ENCODE data around the gene RAPGEF6. TPM values are rescaled to one million over a fixed set of nuclear protein-coding genes. Genes with fewer than 3 reads are reported as not detected.

The RAPGEF6 gene, protein sequence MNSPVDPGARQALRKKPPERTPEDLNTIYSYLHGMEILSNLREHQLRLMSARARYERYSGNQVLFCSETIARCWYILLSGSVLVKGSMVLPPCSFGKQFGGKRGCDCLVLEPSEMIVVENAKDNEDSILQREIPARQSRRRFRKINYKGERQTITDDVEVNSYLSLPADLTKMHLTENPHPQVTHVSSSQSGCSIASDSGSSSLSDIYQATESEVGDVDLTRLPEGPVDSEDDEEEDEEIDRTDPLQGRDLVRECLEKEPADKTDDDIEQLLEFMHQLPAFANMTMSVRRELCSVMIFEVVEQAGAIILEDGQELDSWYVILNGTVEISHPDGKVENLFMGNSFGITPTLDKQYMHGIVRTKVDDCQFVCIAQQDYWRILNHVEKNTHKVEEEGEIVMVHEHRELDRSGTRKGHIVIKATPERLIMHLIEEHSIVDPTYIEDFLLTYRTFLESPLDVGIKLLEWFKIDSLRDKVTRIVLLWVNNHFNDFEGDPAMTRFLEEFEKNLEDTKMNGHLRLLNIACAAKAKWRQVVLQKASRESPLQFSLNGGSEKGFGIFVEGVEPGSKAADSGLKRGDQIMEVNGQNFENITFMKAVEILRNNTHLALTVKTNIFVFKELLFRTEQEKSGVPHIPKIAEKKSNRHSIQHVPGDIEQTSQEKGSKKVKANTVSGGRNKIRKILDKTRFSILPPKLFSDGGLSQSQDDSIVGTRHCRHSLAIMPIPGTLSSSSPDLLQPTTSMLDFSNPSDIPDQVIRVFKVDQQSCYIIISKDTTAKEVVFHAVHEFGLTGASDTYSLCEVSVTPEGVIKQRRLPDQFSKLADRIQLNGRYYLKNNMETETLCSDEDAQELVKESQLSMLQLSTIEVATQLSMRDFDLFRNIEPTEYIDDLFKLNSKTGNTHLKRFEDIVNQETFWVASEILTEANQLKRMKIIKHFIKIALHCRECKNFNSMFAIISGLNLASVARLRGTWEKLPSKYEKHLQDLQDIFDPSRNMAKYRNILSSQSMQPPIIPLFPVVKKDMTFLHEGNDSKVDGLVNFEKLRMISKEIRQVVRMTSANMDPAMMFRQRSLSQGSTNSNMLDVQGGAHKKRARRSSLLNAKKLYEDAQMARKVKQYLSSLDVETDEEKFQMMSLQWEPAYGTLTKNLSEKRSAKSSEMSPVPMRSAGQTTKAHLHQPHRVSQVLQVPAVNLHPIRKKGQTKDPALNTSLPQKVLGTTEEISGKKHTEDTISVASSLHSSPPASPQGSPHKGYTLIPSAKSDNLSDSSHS (N-terminal part only)
- 100 to 1,000 TPM in 1 of 5 donors, 10 to 100 TPM in 4; 82.9 to 122 (median 87.7) TPM for total RNA-seq
- total RNA-seq (2013): 128 TPM
- 19.7 to 112 (median 54.9) reads per million in 29 experiments for total RNA-seq

DNA sequence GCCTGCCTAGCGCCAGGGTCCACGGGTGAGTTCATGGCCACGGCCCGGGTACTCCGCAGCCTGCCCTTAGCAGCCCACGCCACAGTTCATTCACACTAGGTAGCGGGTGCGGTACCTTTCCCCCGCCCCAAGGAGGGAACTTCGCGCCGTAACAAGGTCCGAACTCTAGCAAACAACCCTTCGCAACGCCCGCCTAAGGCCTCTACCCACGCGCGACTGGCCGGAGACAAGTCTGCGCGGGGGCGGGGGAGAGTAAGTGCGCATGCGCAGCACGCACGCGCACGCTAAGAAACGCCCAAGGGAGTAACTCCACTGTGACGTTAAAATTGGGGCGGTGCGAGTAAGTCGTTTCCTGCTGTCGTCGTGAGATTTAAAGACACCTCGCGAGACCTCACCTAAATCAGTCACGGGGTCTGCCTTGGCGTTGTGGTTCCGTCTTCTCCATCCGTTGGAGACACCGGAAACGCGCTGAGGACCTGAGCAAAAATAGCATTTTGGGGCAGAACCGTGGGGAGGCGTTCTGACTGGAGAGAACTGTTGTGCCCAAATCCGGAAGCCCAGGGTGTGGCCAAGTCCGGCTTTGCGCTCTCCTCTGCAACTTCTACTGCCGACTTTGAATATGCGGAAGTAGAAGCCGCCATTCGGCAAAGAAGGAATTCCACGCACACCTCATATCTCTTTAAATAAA is at the start of gene RAPGEF6:
Gene RAPGEF6, minus strand, starts transcription at position 234 of the 688 bp plus-strand sequence. Its CDS starts 199 bp downstream, at position 35.
- Histone ChIP-seq H3K27ac (ENCODE audit: low read length) (peak within 1 kb of the TSS; percentile 98), H3K4me1 (ENCODE audit: control insufficient read depth in 1 of 2, extremely low read depth in 1 of 2, insufficient read depth in 2 of 2, low read length in 2 of 2) (peaks cover 31 to 47% of the 10 kb centered on the region in 2 experiments), H3K27me3 (replicated peaks in 1 of 2; ENCODE audit: control insufficient read depth in 2 of 2, extremely low read depth in 1 of 2, insufficient read depth in 2 of 2, low read length in 1 of 2) (no peaks in the 10 kb centered on the region), H3K36me3 (ENCODE audit: control insufficient read depth in 2 of 2, extremely low read depth in 1 of 2, insufficient read depth in 1 of 2, low read length in 1 of 2) (no peaks in the 10 kb centered on the region), H3K4me3 (ENCODE audit: control insufficient read depth in 1 of 2, extremely low read depth in 1 of 2, low read length in 1 of 2) (peak within 1 kb of the TSS; percentile 73 to 84), H3K9me3 (no peaks in the 10 kb centered on the region)
- ChIA-PET POLR2A (interaction anchor here (0.6 to 1.0 kb wide), 3 partner anchors 104 to 162 kb away, joined by 3 to 4 read pairs (median 3); partner anchors contain the start of gene FNIP1 (in 1 of the 2)), CTCF (interaction anchor here (0.5 to 2.0 kb wide), 3 partner anchors 46 to 404 kb away, joined by 3 to 7 read pairs (median 4); no protein-coding TSS in a partner anchor)
- Mint-ChIP-seq H3K27me3 (no peaks in the 10 kb centered on the region), H3K4me3 (peak within 1 kb of the TSS in 2 of 3 donors; percentile 98 to 99), H3K4me1 (peaks cover 31 to 33% (median 33%) of the 10 kb centered on the region in 3 donors), H3K9me3 (no peaks in the 10 kb centered on the region), H3K27ac (peak within 1 kb of the TSS; percentile 99), H3K36me3 (no peaks in the 10 kb centered on the region)
- DNase-seq (peak; percentile 86 to 100 (median 97)), ATAC-seq (replicated peaks in 1 of 4) (peak; percentile 86 to 88 (median 87))
- WGBS (ENCODE audit: insufficient coverage): under 1% methylated on average over 53 of the region's 55 CpGs

DNA sequence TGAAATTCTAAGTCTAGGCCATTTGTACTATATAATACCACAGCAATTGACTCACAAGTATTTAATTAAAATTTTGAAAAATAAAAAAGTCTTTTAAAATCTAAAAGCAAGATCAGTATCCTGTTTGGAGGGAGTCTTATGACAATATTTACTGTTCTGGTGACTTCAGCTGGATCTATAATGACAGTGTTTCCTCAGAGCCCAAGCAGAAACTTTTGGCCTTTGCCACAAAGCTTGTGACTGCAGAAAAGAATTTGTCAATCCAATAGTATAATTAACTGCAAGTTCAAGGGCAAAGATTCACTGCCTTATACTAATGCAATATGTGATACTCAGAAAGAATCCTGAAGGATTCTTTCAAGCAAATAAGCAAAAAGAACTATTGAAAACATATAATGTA is 49.6 kb upstream of the RAPGEF6 start:
- ChIA-PET CTCF (no interaction called here), POLR2A (interaction anchor here in 1 of 2 donors (0.7 kb wide), 1 partner anchor 235 kb away, joined by 3 read pairs; no protein-coding TSS in a partner anchor)
- Mint-ChIP-seq H3K4me1 (peaks cover 0 to 2% (median 0%) of the 10 kb centered on the region in 3 donors), H3K27ac (no peak overlapping the region), H3K9me3 (no peaks in the 10 kb centered on the region), H3K27me3 (no peaks in the 10 kb centered on the region), H3K36me3 (peaks cover 44% of the 10 kb centered on the region), H3K4me3 (no peak overlapping the region)
- Histone ChIP-seq H3K36me3 (ENCODE audit: control insufficient read depth in 2 of 2, extremely low read depth in 1 of 2, insufficient read depth in 1 of 2, low read length in 1 of 2) (peaks cover 0 to 7% of the 10 kb centered on the region in 2 donors), H3K27me3 (replicated peaks in 1 of 2; ENCODE audit: control insufficient read depth in 2 of 2, extremely low read depth in 1 of 2, insufficient read depth in 2 of 2, low read length in 1 of 2) (no peaks in the 10 kb centered on the region), H3K27ac (ENCODE audit: low read length) (no peak overlapping the region), H3K4me3 (ENCODE audit: control insufficient read depth in 1 of 2, extremely low read depth in 1 of 2, low read length in 1 of 2) (no peak overlapping the region), H3K4me1 (ENCODE audit: control insufficient read depth in 1 of 2, extremely low read depth in 1 of 2, insufficient read depth in 2 of 2, low read length in 2 of 2) (no peaks in the 10 kb centered on the region), H3K9me3 (no peaks in the 10 kb centered on the region)
- ATAC-seq (replicated peaks in 1 of 4) (no peak), DNase-seq (no peak)

DNA sequence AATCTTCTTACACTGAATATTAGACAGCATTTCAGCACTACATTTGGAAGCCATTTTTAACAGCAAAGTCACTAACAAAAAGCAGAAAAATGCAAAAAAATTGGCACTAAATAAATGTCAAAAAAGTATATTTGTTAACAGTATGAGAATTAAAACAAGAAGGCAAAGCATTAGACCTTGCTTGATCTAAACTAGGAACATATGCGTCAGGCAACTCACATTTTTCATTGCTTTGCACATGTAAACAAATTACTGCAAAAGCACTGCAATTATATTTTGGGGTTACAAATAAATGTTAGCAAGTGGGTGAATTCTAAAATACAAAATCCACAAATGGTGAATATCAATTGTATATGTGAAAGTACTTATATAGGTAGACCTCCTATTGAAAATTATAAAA is 49.0 kb upstream of the RAPGEF6 start:
- peaks cover 44% of the 10 kb centered on the region for H3K36me3 Mint-ChIP-seq
- H3K27ac ChIP-seq (ENCODE audit: low read length): no peak overlapping the region
- ChIA-PET CTCF (no interaction called here), POLR2A (interaction anchor here in 1 of 2 donors (0.6 kb wide), 1 partner anchor 95 kb away, joined by 3 read pairs; no protein-coding TSS in a partner anchor)
- H3K9me3 ChIP-seq: no peaks in the 10 kb centered on the region
- no peak overlapping the region for H3K4me3 ChIP-seq (ENCODE audit: control insufficient read depth in 1 of 2, extremely low read depth in 1 of 2, low read length in 1 of 2)
- no peaks in the 10 kb centered on the region for H3K4me1 ChIP-seq (ENCODE audit: control insufficient read depth in 1 of 2, extremely low read depth in 1 of 2, insufficient read depth in 2 of 2, low read length in 2 of 2)
- H3K4me1 Mint-ChIP-seq: peaks cover 0 to 2% (median 0%) of the 10 kb centered on the region in 3 donors
- DNase-seq: no peak
- peaks cover 0 to 12% of the 10 kb centered on the region in 2 donors for H3K36me3 ChIP-seq (ENCODE audit: control insufficient read depth in 2 of 2, extremely low read depth in 1 of 2, insufficient read depth in 1 of 2, low read length in 1 of 2)
- no peaks in the 10 kb centered on the region for H3K27me3 Mint-ChIP-seq
- ATAC-seq (replicated peaks in 1 of 4): no peak
- no peaks in the 10 kb centered on the region for H3K27me3 ChIP-seq (replicated peaks in 1 of 2; ENCODE audit: control insufficient read depth in 2 of 2, extremely low read depth in 1 of 2, insufficient read depth in 2 of 2, low read length in 1 of 2)
- no CpG with 5 or more reads among the region's 1 CpG for WGBS (ENCODE audit: insufficient coverage)
- no peak overlapping the region for H3K4me3 Mint-ChIP-seq
- no peaks in the 10 kb centered on the region for H3K9me3 Mint-ChIP-seq
- H3K27ac Mint-ChIP-seq: no peak overlapping the region

DNA sequence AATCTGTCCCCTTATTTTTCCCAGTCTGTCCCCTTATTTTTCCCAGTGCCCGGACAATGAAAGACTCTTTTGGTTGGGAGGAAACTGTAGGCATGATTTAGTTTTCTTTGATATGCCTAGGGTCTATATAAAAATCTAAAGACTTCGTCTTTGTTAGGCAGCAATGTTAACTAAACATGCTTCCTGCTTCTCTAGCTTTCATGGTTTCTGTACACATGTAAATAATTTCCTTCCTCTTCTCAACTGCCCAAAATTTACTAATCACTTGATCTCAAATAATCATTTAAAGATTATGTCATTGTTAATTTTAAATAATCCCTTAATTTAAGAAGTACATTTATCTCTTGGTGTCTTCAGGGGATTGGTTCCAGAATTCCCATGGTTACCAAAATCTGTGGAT is 47.8 kb upstream of the RAPGEF6 start:
- POLR2A ChIA-PET: no interaction called here
- H3K4me1 ChIP-seq (ENCODE audit: control insufficient read depth in 1 of 2, extremely low read depth in 1 of 2, insufficient read depth in 2 of 2, low read length in 2 of 2): no peaks in the 10 kb centered on the region
- H3K27ac ChIP-seq (ENCODE audit: low read length): no peak overlapping the region
- no peaks in the 10 kb centered on the region for H3K27me3 Mint-ChIP-seq
- H3K9me3 Mint-ChIP-seq: no peaks in the 10 kb centered on the region
- H3K4me1 Mint-ChIP-seq: peaks cover 0 to 2% (median under 1%) of the 10 kb centered on the region in 3 donors
- CTCF ChIA-PET: no interaction called here
- H3K36me3 ChIP-seq (ENCODE audit: control insufficient read depth in 2 of 2, extremely low read depth in 1 of 2, insufficient read depth in 1 of 2, low read length in 1 of 2): peaks cover 0 to 17% of the 10 kb centered on the region in 2 donors
- no peak for ATAC-seq (replicated peaks in 1 of 4)
- H3K27me3 ChIP-seq (replicated peaks in 1 of 2; ENCODE audit: control insufficient read depth in 2 of 2, extremely low read depth in 1 of 2, insufficient read depth in 2 of 2, low read length in 1 of 2): no peaks in the 10 kb centered on the region
- peaks cover 38% of the 10 kb centered on the region for H3K36me3 Mint-ChIP-seq
- WGBS (ENCODE audit: insufficient coverage): no CpG with 5 or more reads among the region's 2 CpGs
- DNase-seq: no peak
- H3K4me3 Mint-ChIP-seq: no peak overlapping the region
- no peaks in the 10 kb centered on the region for H3K9me3 ChIP-seq
- H3K27ac Mint-ChIP-seq: no peak overlapping the region
- H3K4me3 ChIP-seq (ENCODE audit: control insufficient read depth in 1 of 2, extremely low read depth in 1 of 2, low read length in 1 of 2): no peak overlapping the region

DNA sequence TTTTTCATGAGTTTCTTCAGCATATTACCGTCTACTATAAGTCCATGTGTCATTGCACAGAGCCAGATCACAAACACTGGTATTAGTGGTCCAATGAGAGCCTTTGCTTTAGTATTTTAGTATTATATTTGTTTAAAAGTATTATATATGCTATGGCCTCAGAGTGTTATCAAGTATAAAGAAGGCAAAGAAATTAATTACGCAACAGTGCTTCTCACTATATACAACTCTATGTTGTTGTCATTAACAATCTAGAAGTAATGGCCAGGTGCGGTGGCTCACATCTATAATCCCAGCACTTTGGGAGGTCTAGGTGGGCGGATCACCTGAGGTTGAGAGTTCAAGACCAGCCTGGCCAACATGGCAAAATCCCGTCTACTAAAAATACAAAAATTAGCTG is 47.1 kb upstream of the RAPGEF6 start:
- no peaks in the 10 kb centered on the region for H3K9me3 Mint-ChIP-seq
- no peak overlapping the region for H3K4me3 Mint-ChIP-seq
- Histone ChIP-seq H3K36me3 (ENCODE audit: control insufficient read depth in 2 of 2, extremely low read depth in 1 of 2, insufficient read depth in 1 of 2, low read length in 1 of 2) (peaks cover 0 to 17% of the 10 kb centered on the region in 2 donors), H3K27me3 (replicated peaks in 1 of 2; ENCODE audit: control insufficient read depth in 2 of 2, extremely low read depth in 1 of 2, insufficient read depth in 2 of 2, low read length in 1 of 2) (no peaks in the 10 kb centered on the region), H3K4me3 (ENCODE audit: control insufficient read depth in 1 of 2, extremely low read depth in 1 of 2, low read length in 1 of 2) (no peak overlapping the region), H3K4me1 (ENCODE audit: control insufficient read depth in 1 of 2, extremely low read depth in 1 of 2, insufficient read depth in 2 of 2, low read length in 2 of 2) (no peaks in the 10 kb centered on the region), H3K27ac (ENCODE audit: low read length) (no peak overlapping the region), H3K9me3 (no peaks in the 10 kb centered on the region)
- ChIA-PET POLR2A (interaction anchor here in 1 of 2 donors (0.6 kb wide), 1 partner anchor 262 kb away, joined by 7 read pairs; no protein-coding TSS in a partner anchor), CTCF (no interaction called here)
- ATAC-seq (replicated peaks in 1 of 4) (no peak), DNase-seq (no peak)
- WGBS (ENCODE audit: insufficient coverage): no CpG with 5 or more reads among the region's 5 CpGs
- no peaks in the 10 kb centered on the region for H3K27me3 Mint-ChIP-seq
- peaks cover 39% of the 10 kb centered on the region for H3K36me3 Mint-ChIP-seq
- H3K27ac Mint-ChIP-seq: no peak overlapping the region
- H3K4me1 Mint-ChIP-seq: peaks cover 0 to 5% (median 2%) of the 10 kb centered on the region in 3 donors

Data from T-cell (primary cell).